Suprapubic skin (tissue), 4 donors: ENCODE measurements around the gene PIAS4.

ENCODE experiments used
- EP300 ChIP-seq: sonication (generic); formaldehyde crosslinking; IDR thresholded peaks from one replicate; pipeline ENCODE4 v1.6.1; 2017; ENCODE audit warnings: antibody characterized with exemption
- POLR2A ChIP-seq, 2 donors: fragments of 450-650 bp; IDR thresholded peaks; one replicate each; pipeline ENCODE4 v1.6.1; 2017; ENCODE audit warnings: antibody characterized with exemption in 2 of 2, mild to moderate bottlenecking in 2 of 2, moderate library complexity in 2 of 2
- POLR2AphosphoS5 ChIP-seq, 3 donors: sonication (generic); formaldehyde crosslinking; IDR thresholded peaks; one replicate each; pipeline ENCODE4 v1.6.1; 2017; ENCODE audit warnings: antibody characterized with exemption in 3 of 3
- TF ChIP-seq, protein P1 (sequence below), 2 donors: fragments of 200-600 bp in 1 of 2; fragments of 450-650 bp in 1 of 2; sonication (generic) in 1 of 2; IDR thresholded peaks; one replicate each; pipeline ENCODE4 v1.5.1; 2016 to 2019; ENCODE audit warnings: antibody characterized with exemption in 2 of 2, mild to moderate bottlenecking in 1 of 2, moderate library complexity in 1 of 2

DNA sequence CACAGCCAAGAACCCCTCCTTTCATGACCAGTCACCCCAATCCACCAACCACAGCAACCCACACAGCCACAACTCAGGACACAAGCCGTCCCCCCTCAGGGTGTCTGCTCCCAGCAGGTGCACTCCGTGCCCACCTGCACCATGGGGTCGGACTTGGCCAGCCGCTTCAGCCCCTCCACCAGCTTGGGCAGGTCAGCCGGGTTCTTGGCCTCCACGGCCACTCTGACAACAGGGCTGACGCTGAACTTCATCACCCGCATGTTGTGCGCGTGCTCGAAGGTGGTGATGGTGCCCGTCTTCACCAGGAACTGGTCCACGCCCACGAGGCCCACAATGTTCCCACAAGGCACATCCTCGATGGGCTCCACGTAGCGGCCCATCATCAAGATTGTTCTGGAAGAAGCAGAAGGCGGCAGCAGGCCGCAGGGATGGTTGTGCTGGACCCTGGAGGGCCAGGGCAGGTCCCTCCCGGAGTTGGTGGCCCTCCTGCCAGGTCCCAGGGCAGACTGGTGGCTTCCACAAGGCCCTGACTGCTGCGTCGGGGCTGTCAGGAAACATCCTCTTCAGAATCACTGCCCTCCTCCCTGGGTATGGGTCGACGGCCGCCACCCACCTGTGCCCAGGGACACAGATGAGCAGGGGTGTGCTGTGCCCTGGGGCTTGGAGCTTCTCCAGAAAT, 27.7 kb upstream of the PIAS4 start:
- TF ChIP-seq, protein P1, sequence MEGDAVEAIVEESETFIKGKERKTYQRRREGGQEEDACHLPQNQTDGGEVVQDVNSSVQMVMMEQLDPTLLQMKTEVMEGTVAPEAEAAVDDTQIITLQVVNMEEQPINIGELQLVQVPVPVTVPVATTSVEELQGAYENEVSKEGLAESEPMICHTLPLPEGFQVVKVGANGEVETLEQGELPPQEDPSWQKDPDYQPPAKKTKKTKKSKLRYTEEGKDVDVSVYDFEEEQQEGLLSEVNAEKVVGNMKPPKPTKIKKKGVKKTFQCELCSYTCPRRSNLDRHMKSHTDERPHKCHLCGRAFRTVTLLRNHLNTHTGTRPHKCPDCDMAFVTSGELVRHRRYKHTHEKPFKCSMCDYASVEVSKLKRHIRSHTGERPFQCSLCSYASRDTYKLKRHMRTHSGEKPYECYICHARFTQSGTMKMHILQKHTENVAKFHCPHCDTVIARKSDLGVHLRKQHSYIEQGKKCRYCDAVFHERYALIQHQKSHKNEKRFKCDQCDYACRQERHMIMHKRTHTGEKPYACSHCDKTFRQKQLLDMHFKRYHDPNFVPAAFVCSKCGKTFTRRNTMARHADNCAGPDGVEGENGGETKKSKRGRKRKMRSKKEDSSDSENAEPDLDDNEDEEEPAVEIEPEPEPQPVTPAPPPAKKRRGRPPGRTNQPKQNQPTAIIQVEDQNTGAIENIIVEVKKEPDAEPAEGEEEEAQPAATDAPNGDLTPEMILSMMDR (IDR thresholded peaks at IDR 0.05) = no peak
- TF ChIP-seq POLR2A (IDR thresholded peaks at IDR 0.05) (no peak), POLR2AphosphoS5 (IDR thresholded peaks at IDR 0.05) (peak in 1 of 3 donors; percentile 7), EP300 (no peak)
